Measurements from ENCODE around the gene IGF1.

The IGF1 gene

GRCh38 chr12:102510463-102510862 is 30.1 kb upstream of the IGF1 start:
- peak; percentile 74 for FAIRE-seq
- no peak for TF ChIP-seq TAF1 (IDR thresholded peaks at IDR 0.05; ENCODE audit: borderline replicate concordance, low read depth, low read length)
- no peak for TF ChIP-seq POLR2A (IDR thresholded peaks at IDR 0.05; ENCODE audit: low read depth, low read length)
- TF ChIP-seq POLR2AphosphoS5 (IDR thresholded peaks at IDR 0.05; ENCODE audit: low read depth, low read length): no peak
- no peak for DNase-seq (ENCODE audit: insufficient read length)

- TF ChIP-seq POLR2A (IDR thresholded peaks at IDR 0.05; ENCODE audit: low read depth, low read length): no peak
- no peak for TF ChIP-seq POLR2AphosphoS5 (IDR thresholded peaks at IDR 0.05; ENCODE audit: low read depth, low read length)
- no peak for FAIRE-seq
- DNase-seq (ENCODE audit: insufficient read length): no peak
Measured at GRCh38 chr12:102510031-102510430, 29.7 kb upstream of the IGF1 start.

DNA sequence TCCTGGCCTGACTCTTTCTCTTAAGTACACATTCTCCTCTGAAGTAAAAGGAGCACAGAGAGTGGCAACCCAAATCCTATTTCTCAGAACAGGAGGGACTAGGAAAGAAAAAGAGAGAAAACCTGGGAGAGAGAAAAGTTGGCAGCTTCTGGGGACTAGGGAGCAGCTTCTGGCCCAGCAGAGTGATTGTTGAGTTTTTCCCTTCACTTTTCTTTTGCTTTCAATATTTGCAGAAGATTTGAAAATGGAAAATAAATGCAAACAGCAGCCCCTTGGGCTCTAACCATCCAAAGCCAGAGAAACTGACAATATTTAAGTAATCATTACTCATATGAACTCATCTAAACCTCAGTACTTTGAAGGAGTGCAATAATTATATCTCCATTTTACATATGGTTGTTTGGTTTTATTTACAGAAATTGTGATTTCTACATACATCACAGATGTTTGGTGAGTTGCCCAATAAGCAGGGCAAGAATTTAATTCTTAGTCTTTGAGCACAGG is 28.8 kb upstream of the IGF1 start:
- FAIRE-seq (no peak), DNase-seq (ENCODE audit: insufficient read length) (no peak)
- TF ChIP-seq POLR2AphosphoS5 (IDR thresholded peaks at IDR 0.05; ENCODE audit: low read depth, low read length) (no peak), TAF1 (IDR thresholded peaks at IDR 0.05; ENCODE audit: borderline replicate concordance, low read depth, low read length) (no peak), POLR2A (IDR thresholded peaks at IDR 0.05; ENCODE audit: low read depth, low read length) (no peak)

- FAIRE-seq (no peak), DNase-seq (ENCODE audit: insufficient read length) (no peak)
- TF ChIP-seq POLR2AphosphoS5 (IDR thresholded peaks at IDR 0.05; ENCODE audit: low read depth, low read length) (no peak), POLR2A (IDR thresholded peaks at IDR 0.05; ENCODE audit: low read depth, low read length) (no peak), TAF1 (IDR thresholded peaks at IDR 0.05; ENCODE audit: borderline replicate concordance, low read depth, low read length) (no peak)
Measured at GRCh38 chr12:102508052-102508451, 27.7 kb upstream of the IGF1 start.

GRCh38 chr12:102507301-102507700 is 26.9 kb upstream of the IGF1 start:
- FAIRE-seq (no peak), DNase-seq (ENCODE audit: insufficient read length) (no peak)
- TF ChIP-seq TAF1 (IDR thresholded peaks at IDR 0.05; ENCODE audit: borderline replicate concordance, low read depth, low read length) (no peak), POLR2A (IDR thresholded peaks at IDR 0.05; ENCODE audit: low read depth, low read length) (no peak), POLR2AphosphoS5 (IDR thresholded peaks at IDR 0.05; ENCODE audit: low read depth, low read length) (no peak)

GRCh38 chr12:102504871-102505270 is 24.5 kb upstream of the IGF1 start:
- no peak for FAIRE-seq
- DNase-seq (ENCODE audit: insufficient read length): no peak
- TF ChIP-seq POLR2AphosphoS5 (IDR thresholded peaks at IDR 0.05; ENCODE audit: low read depth, low read length) (no peak), POLR2A (IDR thresholded peaks at IDR 0.05; ENCODE audit: low read depth, low read length) (no peak), TAF1 (IDR thresholded peaks at IDR 0.05; ENCODE audit: borderline replicate concordance, low read depth, low read length) (no peak)

DNA sequence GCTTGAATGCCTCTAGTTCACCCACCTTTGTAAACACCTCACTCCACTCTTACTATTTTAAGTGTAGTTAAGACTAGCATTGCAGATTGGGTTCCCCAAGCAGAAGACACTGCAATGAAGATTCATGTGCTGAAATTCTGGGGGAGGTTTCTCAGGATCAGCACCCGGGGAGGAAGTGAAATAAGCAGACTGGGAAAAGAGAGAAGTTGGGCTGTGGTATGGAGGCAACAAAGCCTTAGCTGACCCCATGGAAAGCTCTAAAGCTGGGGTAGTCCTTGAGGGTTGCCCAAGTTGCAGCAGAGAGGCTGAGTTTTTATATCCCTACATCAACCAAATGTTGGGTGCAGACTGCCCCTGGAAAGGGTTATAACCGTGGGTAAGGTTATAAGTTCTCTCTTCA is 23.9 kb upstream of the IGF1 start:
- no peak for TF ChIP-seq POLR2A (IDR thresholded peaks at IDR 0.05; ENCODE audit: low read depth, low read length)
- no peak for TF ChIP-seq POLR2AphosphoS5 (IDR thresholded peaks at IDR 0.05; ENCODE audit: low read depth, low read length)
- TF ChIP-seq TAF1 (IDR thresholded peaks at IDR 0.05; ENCODE audit: borderline replicate concordance, low read depth, low read length): no peak
- no peak for DNase-seq (ENCODE audit: insufficient read length)
- no peak for FAIRE-seq

DNA sequence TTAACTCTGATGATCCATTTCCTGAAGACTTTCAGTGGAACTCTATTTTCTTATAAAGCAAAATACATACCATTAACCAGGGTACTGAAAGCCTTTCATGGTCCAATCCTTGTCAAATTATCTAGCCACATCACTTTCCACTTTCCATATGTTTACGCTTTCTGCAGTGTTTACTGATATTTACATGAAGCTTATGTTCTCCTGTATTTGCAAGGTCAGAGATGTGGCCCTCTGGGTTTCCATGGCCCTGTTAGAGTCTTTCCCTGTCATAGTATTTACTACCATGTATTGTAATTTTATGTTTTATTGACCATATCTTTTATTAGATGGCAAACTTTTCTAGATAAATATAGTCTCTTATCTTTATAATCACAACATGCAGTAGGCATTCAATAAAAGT is 23.5 kb upstream of the IGF1 start:
- no peak for FAIRE-seq
- DNase-seq (ENCODE audit: insufficient read length): no peak
- TF ChIP-seq POLR2A (IDR thresholded peaks at IDR 0.05; ENCODE audit: low read depth, low read length) (no peak), TAF1 (IDR thresholded peaks at IDR 0.05; ENCODE audit: borderline replicate concordance, low read depth, low read length) (no peak), POLR2AphosphoS5 (IDR thresholded peaks at IDR 0.05; ENCODE audit: low read depth, low read length) (no peak)

GRCh38 chr12:102503056-102503681 is 22.8 kb upstream of the IGF1 start:
- peak; percentile 87 for FAIRE-seq
- no peak for DNase-seq (ENCODE audit: insufficient read length)
- TF ChIP-seq TAF1 (IDR thresholded peaks at IDR 0.05; ENCODE audit: borderline replicate concordance, low read depth, low read length) (no peak), POLR2AphosphoS5 (IDR thresholded peaks at IDR 0.05; ENCODE audit: low read depth, low read length) (no peak), POLR2A (IDR thresholded peaks at IDR 0.05; ENCODE audit: low read depth, low read length) (no peak)

DNA sequence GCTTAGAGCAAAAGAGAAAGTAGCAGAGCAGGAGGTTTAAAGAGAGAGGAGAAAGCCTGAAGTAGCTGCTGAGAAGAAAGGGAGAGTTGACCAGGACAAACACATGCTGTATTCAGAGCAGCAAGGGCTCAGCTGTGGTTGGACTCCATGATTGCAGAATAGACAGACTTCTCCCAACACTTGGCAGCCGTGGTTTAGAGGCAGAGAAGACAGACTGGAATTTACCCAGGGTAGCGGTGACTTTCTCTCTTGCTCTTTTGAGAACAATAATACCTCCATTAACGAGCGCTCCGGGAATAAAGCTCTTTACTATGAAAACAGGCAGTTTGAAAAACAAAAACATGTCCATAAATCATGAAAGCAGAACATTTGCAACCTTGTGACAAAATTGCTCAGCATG is 21.4 kb upstream of the IGF1 start:
- TF ChIP-seq POLR2A (IDR thresholded peaks at IDR 0.05; ENCODE audit: low read depth, low read length) (no peak), POLR2AphosphoS5 (IDR thresholded peaks at IDR 0.05; ENCODE audit: low read depth, low read length) (no peak), TAF1 (IDR thresholded peaks at IDR 0.05; ENCODE audit: borderline replicate concordance, low read depth, low read length) (no peak)
- DNase-seq (ENCODE audit: insufficient read length) (no peak), FAIRE-seq (no peak)

GRCh38 chr12:102498471-102498870 is 18.1 kb upstream of the IGF1 start:
- no peak for DNase-seq (ENCODE audit: insufficient read length)
- peak; percentile 78 for FAIRE-seq
- no peak for TF ChIP-seq TAF1 (IDR thresholded peaks at IDR 0.05; ENCODE audit: borderline replicate concordance, low read depth, low read length)
- TF ChIP-seq POLR2A (IDR thresholded peaks at IDR 0.05; ENCODE audit: low read depth, low read length): no peak
- no peak for TF ChIP-seq POLR2AphosphoS5 (IDR thresholded peaks at IDR 0.05; ENCODE audit: low read depth, low read length)

DNA sequence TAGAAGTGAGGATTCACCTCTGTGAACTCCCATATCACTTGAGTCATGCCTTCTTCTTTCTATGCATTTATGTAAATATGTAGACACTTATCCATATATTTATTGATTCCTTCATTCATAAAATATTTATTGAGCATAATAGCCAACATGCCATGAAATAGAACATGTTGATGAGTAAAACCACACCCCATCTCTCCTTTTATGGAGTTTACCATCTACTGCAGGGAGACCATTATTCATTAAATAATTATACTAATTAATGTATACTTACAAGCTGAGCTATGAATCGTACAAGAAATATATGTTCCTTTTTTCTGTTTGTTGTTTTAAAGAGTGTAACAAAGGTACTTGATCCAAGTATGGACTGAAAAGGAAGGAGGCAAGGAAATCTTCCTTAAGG is 17.4 kb upstream of the IGF1 start:
- no peak for FAIRE-seq
- DNase-seq (ENCODE audit: insufficient read length): no peak
- TF ChIP-seq TAF1 (IDR thresholded peaks at IDR 0.05; ENCODE audit: borderline replicate concordance, low read depth, low read length): no peak
- no peak for TF ChIP-seq POLR2A (IDR thresholded peaks at IDR 0.05; ENCODE audit: low read depth, low read length)
- TF ChIP-seq POLR2AphosphoS5 (IDR thresholded peaks at IDR 0.05; ENCODE audit: low read depth, low read length): no peak
